ENCODE results near the gene GABRD. TPM values are rescaled to one million over a fixed set of nuclear protein-coding genes. Genes with fewer than 3 reads are reported as not detected.

The GABRD gene
- total RNA-seq, 1 experiment from 2014 or later, result 15.6 TPM

DNA sequence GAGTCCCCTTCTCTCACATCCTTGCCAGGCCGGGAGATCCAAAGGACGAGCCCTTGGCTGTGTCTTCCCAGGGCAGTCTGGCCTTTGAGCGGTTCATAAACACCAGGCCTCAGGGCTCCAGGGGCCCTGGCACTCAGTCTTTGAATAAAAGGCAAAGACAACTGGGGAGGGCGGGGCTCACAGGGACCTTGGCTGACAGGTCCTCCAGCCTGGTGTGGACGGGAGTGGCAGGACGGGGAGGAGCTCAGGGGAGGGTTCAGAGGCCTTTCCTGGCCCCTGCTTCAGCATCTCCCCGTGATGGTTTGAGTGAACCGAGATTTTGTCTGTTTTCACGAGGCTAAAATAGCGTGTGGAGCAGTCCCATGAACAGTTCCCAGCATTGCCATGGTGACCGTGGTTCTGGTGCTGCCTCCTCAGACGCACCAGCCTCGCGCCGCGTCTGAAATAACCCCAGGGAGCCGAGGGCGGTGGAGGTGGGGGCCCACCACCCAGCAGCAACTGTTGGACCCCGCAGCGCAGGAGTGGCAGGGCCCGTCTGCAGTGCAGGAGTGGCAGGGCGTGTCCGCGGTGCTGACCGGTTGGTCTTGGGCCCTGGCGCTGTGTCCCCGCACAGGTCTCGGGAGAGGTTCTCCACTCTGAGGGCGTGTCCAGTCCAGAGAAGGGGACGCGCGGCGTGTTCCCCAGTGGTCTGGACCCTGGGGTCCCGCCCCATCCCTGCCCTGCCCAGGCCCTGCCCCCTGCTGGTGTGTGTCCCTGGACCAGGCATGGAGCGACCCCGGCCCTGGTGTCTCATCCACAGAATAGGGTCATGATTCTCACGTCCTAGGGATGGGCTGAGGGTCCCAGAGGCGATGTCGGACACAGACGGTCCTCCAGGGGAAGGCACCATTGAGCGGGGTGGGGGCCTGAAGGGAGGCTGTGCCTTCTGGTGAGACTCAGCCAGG is 24.0 kb downstream of the GABRD start:
- H3K9me2 ChIP-seq (ENCODE audit: insufficient read depth), result no peaks in the 10 kb centered on the region
- H3K27me3 ChIP-seq (ENCODE audit: insufficient read depth, low read length), result no peaks in the 10 kb centered on the region
- H3K4me3 ChIP-seq (replicated peaks in 1 of 2; ENCODE audit: low read depth in 1 of 2, low read length in 2 of 2), result no peak overlapping the region
- no peaks in the 10 kb centered on the region for H3K36me3 ChIP-seq (ENCODE audit: control insufficient read depth in 1 of 2, insufficient read depth in 2 of 2, low read length in 2 of 2)
- DNase-seq (ENCODE audit: low read depth, low spot score), result no peak
- no TSS peak for BruUV-seq (replicated peaks)
- no peak overlapping the region for H3K4me2 ChIP-seq (ENCODE audit: low read length)
- no peaks in the 10 kb centered on the region for H4K20me1 ChIP-seq (ENCODE audit: insufficient read depth)
- TF ChIP-seq JUND (IDR thresholded peaks at IDR 0.05), result no peak
- TF ChIP-seq, protein P1, sequence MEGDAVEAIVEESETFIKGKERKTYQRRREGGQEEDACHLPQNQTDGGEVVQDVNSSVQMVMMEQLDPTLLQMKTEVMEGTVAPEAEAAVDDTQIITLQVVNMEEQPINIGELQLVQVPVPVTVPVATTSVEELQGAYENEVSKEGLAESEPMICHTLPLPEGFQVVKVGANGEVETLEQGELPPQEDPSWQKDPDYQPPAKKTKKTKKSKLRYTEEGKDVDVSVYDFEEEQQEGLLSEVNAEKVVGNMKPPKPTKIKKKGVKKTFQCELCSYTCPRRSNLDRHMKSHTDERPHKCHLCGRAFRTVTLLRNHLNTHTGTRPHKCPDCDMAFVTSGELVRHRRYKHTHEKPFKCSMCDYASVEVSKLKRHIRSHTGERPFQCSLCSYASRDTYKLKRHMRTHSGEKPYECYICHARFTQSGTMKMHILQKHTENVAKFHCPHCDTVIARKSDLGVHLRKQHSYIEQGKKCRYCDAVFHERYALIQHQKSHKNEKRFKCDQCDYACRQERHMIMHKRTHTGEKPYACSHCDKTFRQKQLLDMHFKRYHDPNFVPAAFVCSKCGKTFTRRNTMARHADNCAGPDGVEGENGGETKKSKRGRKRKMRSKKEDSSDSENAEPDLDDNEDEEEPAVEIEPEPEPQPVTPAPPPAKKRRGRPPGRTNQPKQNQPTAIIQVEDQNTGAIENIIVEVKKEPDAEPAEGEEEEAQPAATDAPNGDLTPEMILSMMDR (IDR thresholded peaks at IDR 0.05 in 2 of 3, conservative IDR thresholded peaks at IDR 0.05 in 1 of 3; ENCODE audit: borderline replicate concordance in 1 of 3, insufficient read depth in 1 of 3, low read depth in 2 of 3, low read length in 2 of 3), result peak in 1 of 3 experiments; percentile 10; a peak in 1 of 6 replicates
- no peak for ATAC-seq
- H3K9me3 ChIP-seq (ENCODE audit: control insufficient read depth in 1 of 2, insufficient read depth in 1 of 2, low read depth in 1 of 2, low read length in 2 of 2), result no peaks in the 10 kb centered on the region
- peaks cover 5 to 23% of the 10 kb centered on the region in 2 experiments; a peak in 3 of 4 replicates for H3K4me1 ChIP-seq (ENCODE audit: control insufficient read depth in 1 of 2, insufficient read depth in 2 of 2, low read length in 2 of 2)
- H3K9ac ChIP-seq (ENCODE audit: low read length), result no peak overlapping the region
- POLR2A ChIA-PET, result no interaction called here
- RAD21 ChIA-PET (ENCODE audit: low non-redundant PET in 1 of 2, low total read pairs in 2 of 2, uncharacterized antibody in 2 of 2, unreplicated experiment in 2 of 2), result interaction anchor here in 1 of 2 experiments (1.8 kb wide), 3 partner anchors 83 to 135 kb away, joined by 4 to 8 read pairs (median 5); no protein-coding TSS in a partner anchor
- no peak overlapping the region for H3K27ac ChIP-seq (ENCODE audit: low read depth, low read length)
- no peaks in the 10 kb centered on the region for H3K79me2 ChIP-seq (ENCODE audit: insufficient read depth, low read length)
- CTCF ChIA-PET, result interaction anchor here (1.4 to 4.1 kb wide), 3 partner anchors 55 to 134 kb away, joined by 3 to 52 read pairs (median 31); no protein-coding TSS in a partner anchor
- H2AFZ ChIP-seq (ENCODE audit: low read depth, low read length, poor library complexity, severe bottlenecking), result no peak overlapping the region
- intact Hi-C loops (cut with micrococcal nuclease), result no loop called here

DNA sequence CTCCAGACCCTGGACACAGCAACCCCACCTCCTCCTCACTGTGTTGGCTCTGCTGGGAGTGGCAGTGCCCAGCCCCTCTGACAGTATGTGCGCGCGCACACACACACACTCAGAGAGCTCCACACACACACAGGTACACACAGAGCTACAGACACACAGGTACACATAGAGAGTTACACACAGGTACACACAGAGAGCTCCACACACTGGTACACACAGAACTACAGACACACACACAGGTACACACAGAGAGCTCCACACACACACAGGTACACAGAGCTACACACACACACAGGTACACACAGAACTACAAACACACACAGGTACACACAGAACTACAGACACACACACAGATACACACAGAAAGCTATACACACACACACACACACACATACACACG is 24.7 kb downstream of the GABRD start:
- no peaks in the 10 kb centered on the region for H3K9me2 ChIP-seq (ENCODE audit: insufficient read depth)
- H3K4me3 ChIP-seq (replicated peaks in 1 of 2; ENCODE audit: low read depth in 1 of 2, low read length in 2 of 2), result no peak overlapping the region
- CTCF ChIA-PET, result interaction anchor here (1.0 to 4.1 kb wide), 9 partner anchors 10 to 135 kb away, joined by 3 to 70 read pairs (median 6); partner anchors contain the start of gene CFAP74
- BruUV-seq (replicated peaks), result no TSS peak
- H3K79me2 ChIP-seq (ENCODE audit: insufficient read depth, low read length), result no peaks in the 10 kb centered on the region
- no peak overlapping the region for H3K27ac ChIP-seq (ENCODE audit: low read depth, low read length)
- POLR2A ChIA-PET, result no interaction called here
- no peak overlapping the region for H3K9ac ChIP-seq (ENCODE audit: low read length)
- no peak overlapping the region for H3K4me2 ChIP-seq (ENCODE audit: low read length)
- no peaks in the 10 kb centered on the region for H3K9me3 ChIP-seq (ENCODE audit: control insufficient read depth in 1 of 2, insufficient read depth in 1 of 2, low read depth in 1 of 2, low read length in 2 of 2)
- H3K27me3 ChIP-seq (ENCODE audit: insufficient read depth, low read length), result no peaks in the 10 kb centered on the region
- H3K36me3 ChIP-seq (ENCODE audit: control insufficient read depth in 1 of 2, insufficient read depth in 2 of 2, low read length in 2 of 2), result no peaks in the 10 kb centered on the region
- RAD21 ChIA-PET (ENCODE audit: low non-redundant PET in 1 of 2, low total read pairs in 2 of 2, uncharacterized antibody in 2 of 2, unreplicated experiment in 2 of 2), result interaction anchor here (1.1 to 1.8 kb wide), 4 partner anchors 8 to 135 kb away, joined by 3 to 8 read pairs (median 4); no protein-coding TSS in a partner anchor
- H3K4me1 ChIP-seq (ENCODE audit: control insufficient read depth in 1 of 2, insufficient read depth in 2 of 2, low read length in 2 of 2), result peaks cover 12 to 30% of the 10 kb centered on the region in 2 experiments
- ATAC-seq (no peak), DNase-seq (ENCODE audit: low read depth, low spot score) (no peak)
- H4K20me1 ChIP-seq (ENCODE audit: insufficient read depth), result no peaks in the 10 kb centered on the region
- intact Hi-C loops (cut with micrococcal nuclease), result no loop called here
- H2AFZ ChIP-seq (ENCODE audit: low read depth, low read length, poor library complexity, severe bottlenecking), result no peak overlapping the region
- TF ChIP-seq, protein P2, sequence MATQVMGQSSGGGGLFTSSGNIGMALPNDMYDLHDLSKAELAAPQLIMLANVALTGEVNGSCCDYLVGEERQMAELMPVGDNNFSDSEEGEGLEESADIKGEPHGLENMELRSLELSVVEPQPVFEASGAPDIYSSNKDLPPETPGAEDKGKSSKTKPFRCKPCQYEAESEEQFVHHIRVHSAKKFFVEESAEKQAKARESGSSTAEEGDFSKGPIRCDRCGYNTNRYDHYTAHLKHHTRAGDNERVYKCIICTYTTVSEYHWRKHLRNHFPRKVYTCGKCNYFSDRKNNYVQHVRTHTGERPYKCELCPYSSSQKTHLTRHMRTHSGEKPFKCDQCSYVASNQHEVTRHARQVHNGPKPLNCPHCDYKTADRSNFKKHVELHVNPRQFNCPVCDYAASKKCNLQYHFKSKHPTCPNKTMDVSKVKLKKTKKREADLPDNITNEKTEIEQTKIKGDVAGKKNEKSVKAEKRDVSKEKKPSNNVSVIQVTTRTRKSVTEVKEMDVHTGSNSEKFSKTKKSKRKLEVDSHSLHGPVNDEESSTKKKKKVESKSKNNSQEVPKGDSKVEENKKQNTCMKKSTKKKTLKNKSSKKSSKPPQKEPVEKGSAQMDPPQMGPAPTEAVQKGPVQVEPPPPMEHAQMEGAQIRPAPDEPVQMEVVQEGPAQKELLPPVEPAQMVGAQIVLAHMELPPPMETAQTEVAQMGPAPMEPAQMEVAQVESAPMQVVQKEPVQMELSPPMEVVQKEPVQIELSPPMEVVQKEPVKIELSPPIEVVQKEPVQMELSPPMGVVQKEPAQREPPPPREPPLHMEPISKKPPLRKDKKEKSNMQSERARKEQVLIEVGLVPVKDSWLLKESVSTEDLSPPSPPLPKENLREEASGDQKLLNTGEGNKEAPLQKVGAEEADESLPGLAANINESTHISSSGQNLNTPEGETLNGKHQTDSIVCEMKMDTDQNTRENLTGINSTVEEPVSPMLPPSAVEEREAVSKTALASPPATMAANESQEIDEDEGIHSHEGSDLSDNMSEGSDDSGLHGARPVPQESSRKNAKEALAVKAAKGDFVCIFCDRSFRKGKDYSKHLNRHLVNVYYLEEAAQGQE (IDR thresholded peaks at IDR 0.05; ENCODE audit: low read depth), result no peak
- TF ChIP-seq RAD21 (IDR thresholded peaks at IDR 0.05; ENCODE audit: low read depth) (no peak), CEBPB (IDR thresholded peaks at IDR 0.05; ENCODE audit: low read depth) (no peak), ATF3 (IDR thresholded peaks at IDR 0.05) (no peak), MAX (IDR thresholded peaks at IDR 0.05) (no peak), SIN3A (IDR thresholded peaks at IDR 0.05; ENCODE audit: low read depth) (no peak), CBX3 (IDR thresholded peaks at IDR 0.05; ENCODE audit: low read depth) (no peak), POLR2AphosphoS5 (IDR thresholded peaks at IDR 0.05; ENCODE audit: low read depth, low read length) (no peak), POLR2A (IDR thresholded peaks at IDR 0.05; ENCODE audit: borderline replicate concordance, extremely low read depth, insufficient read depth, insufficient read length) (no peak), FOSL1 (IDR thresholded peaks at IDR 0.05; ENCODE audit: low read depth) (no peak), YY1 (IDR thresholded peaks at IDR 0.05; ENCODE audit: extremely low read depth, insufficient replicate concordance, low read depth, low read length) (no peak)
